Activated naive CD4-positive, alpha-beta T cell treated with anti-CD3 and anti-CD28 coated beads for 36 hours (primary cell): Measurements from ENCODE around the gene MXRA8. TPM values are rescaled to one million over a fixed set of nuclear protein-coding genes. Genes with fewer than 3 reads are reported as not detected.
A peak's percentile ranks its signal among the peaks of the same experiment; 100 is the strongest.
"Not testable (repeated sequence)": the region's sequence is repeated elsewhere in the genome, so short reads cannot be mapped to it uniquely, and the experiment has no call there.

Experiments
- CTCF ChIA-PET: fragments of 350-600 bp; sonication (Branson Sonifier 250); formaldehyde crosslinking; loops from one replicate; lab custom pipeline; 2021; ENCODE audit warnings: antibody characterized with exemption; lab: Charles Lee
- DNase-seq: peaks from one replicate; pipeline ENCODE4 v3.0.0-alpha.2; 2020
- H3K27ac Mint-ChIP-seq: one replicate; pipeline ENCODE4 v1.8.0; 2021; ENCODE audit warnings: mild to moderate bottlenecking, mixed read lengths
- H3K27me3 Mint-ChIP-seq: one replicate; pipeline ENCODE4 v1.8.0; 2021; ENCODE audit warnings: low read depth, mixed read lengths
- H3K36me3 Mint-ChIP-seq: one replicate; pipeline ENCODE4 v1.8.0; 2021; ENCODE audit warnings: low read depth, mixed read lengths
- H3K4me1 Mint-ChIP-seq: one replicate; pipeline ENCODE4 v1.8.0; 2021; ENCODE audit warnings: low read depth, mixed read lengths
- H3K4me3 Mint-ChIP-seq: one replicate; pipeline ENCODE4 v1.8.0; 2021; ENCODE audit warnings: mild to moderate bottlenecking, moderate library complexity, mixed read lengths
- H3K9me3 Mint-ChIP-seq: one replicate; pipeline ENCODE4 v1.8.0; 2021; ENCODE audit warnings: mixed read lengths
- intact Hi-C: fragments of 100-400 bp; cut with micrococcal nuclease; formaldehyde crosslinking; loops from one replicate; pipeline ENCODE4 v1.15.1; 2023
- total RNA-seq, 2 experiments: library from RNA; stranded (reverse); gene quantifications; one replicate each; pipeline ENCODE4 v1.2.3, GENCODE V29; 2021

Gene MXRA8
- under 1 TPM; 0.54 to 0.57 TPM for total RNA-seq

DNA sequence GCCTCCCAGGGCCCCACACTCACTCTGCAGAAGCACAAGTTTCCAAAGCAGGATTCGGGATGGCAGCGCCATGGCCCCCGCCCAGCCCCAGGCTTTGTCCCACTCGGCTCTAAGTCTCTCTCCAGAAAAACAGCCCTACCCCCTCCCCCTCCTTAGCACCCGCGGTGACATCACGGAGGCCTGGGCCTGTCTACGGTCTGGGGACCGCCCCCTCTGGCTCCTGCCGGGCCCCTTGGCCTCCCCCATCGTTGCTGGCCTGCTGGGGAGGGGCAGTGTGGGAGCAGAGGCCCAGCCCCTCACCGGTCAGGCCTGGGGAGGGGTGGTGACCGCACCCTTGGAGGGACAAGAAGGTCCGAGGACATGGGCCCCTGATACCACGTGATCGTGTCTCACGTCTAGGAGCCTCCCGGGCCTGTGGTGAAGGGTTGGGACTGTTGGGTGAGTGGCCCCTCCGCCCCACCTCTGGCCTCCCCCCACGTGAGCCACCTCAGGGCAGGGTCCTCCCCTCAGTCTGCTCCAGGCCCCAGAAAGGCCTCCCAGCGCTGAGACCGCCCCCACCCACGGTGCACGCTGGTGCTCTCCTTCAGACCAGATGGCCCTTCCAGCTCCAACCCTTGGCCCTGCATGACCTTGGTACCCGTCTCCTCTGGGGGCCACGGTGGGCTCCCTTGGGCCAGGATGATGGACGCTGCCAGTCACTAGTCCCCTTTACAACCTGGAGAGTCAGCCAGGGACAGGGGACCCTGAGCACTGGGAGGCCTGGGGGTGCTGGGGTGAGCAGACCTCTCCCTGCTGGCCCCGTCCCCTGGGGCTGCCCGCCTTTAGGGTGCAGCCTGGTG lies at the start of gene MXRA8:
MXRA8 (minus strand) TSS at position 123 of the 839 bp plus-strand sequence; CDS start at position 72, 51 bp downstream.
- no peak within 1 kb of the TSS for H3K4me3 Mint-ChIP-seq
- DNase-seq = no peak
- intact Hi-C loops = no loop called here
- peaks cover 9% of the 10 kb centered on the region for H3K27me3 Mint-ChIP-seq
- H3K27ac Mint-ChIP-seq = no peak within 1 kb of the TSS
- no peaks in the 10 kb centered on the region for H3K9me3 Mint-ChIP-seq
- CTCF ChIA-PET = no interaction called here
- peaks cover 17% of the 10 kb centered on the region for H3K4me1 Mint-ChIP-seq
- no peaks in the 10 kb centered on the region for H3K36me3 Mint-ChIP-seq

- peak; percentile 20 for DNase-seq
- Mint-ChIP-seq H3K27me3 (no peaks in the 10 kb centered on the region), H3K4me1 (peaks cover 54% of the 10 kb centered on the region), H3K4me3 (peak overlapping the region; percentile 91), H3K27ac (peak overlapping the region; percentile 65), H3K9me3 (no peaks in the 10 kb centered on the region), H3K36me3 (peaks cover 32% of the 10 kb centered on the region)
- intact Hi-C loops = loop anchor here (1.0 kb wide), 3 partner anchors 8 to 98 kb away; partner anchors contain the start of genes AURKAIP1 and CCNL2
- CTCF ChIA-PET = interaction anchor here (0.8 to 0.9 kb wide), 2 partner anchors 11 to 34 kb away, joined by 3 read pairs; no protein-coding TSS in a partner anchor
Measured at GRCh38 chr1:1407636-1408318, 49.4 kb upstream of the MXRA8 start.

GRCh38 chr1:1406821-1407635 lies 48.7 kb upstream of the MXRA8 start, which contains the start of gene MRPL20:
Gene MRPL20 (minus strand): TSS chr1:1407293. CDS start chr1:1407217, 76 bp downstream.
- peak within 1 kb of the TSS; percentile 91 for H3K4me3 Mint-ChIP-seq
- DNase-seq = peak; percentile 97
- CTCF ChIA-PET = interaction anchor here (0.8 kb wide), 1 partner anchor 35 kb away, joined by 3 read pairs; no protein-coding TSS in a partner anchor
- no peaks in the 10 kb centered on the region for H3K9me3 Mint-ChIP-seq
- no peaks in the 10 kb centered on the region for H3K27me3 Mint-ChIP-seq
- H3K36me3 Mint-ChIP-seq = peaks cover 34% of the 10 kb centered on the region
- intact Hi-C loops = loop anchor here (1.0 kb wide), 3 partner anchors 8 to 98 kb away; partner anchors contain the start of genes AURKAIP1 and CCNL2
- H3K27ac Mint-ChIP-seq = peak within 1 kb of the TSS; percentile 90
- peaks cover 60% of the 10 kb centered on the region for H3K4me1 Mint-ChIP-seq

DNA sequence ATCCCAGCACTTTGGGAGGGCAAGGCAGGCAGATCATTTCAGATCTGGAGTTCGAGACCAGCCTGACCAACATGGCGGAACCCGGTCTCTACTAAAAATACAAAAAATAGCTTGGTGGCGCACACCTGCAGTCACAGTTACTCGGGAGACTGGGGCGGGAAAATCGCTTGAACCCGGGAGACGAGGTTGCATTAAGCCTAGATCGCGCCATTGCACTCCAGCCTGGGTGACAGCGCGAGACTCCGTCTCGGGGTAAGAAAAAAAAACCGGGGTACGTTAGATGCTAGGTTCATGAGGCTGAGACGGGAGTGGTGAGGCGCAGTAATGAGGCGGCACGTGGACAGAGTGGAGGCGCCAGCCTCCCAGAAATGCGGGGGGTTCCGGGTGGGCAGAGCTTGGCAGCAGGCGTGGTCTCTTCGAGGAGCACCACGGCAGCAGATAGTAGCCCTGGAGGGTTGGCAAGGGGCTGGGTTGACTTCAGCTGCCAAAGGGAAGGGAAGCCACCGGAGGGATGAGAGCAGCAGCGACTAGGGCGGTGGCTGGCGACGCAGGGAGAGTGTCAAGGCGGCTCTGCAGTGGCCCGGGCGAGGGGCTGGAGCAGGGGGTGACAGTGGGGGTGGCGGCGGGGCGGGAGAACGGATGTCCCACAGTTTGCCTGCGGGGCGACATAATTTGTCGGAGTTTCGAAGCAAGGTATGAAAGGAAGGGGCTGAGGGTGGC lies 47.9 kb upstream of the MXRA8 start:
- peaks cover 66% of the 10 kb centered on the region for H3K4me1 Mint-ChIP-seq
- DNase-seq = no peak
- H3K36me3 Mint-ChIP-seq = peaks cover 42% of the 10 kb centered on the region
- no peaks in the 10 kb centered on the region for H3K27me3 Mint-ChIP-seq
- H3K9me3 Mint-ChIP-seq = no peaks in the 10 kb centered on the region
- peak overlapping the region; percentile 85 for H3K27ac Mint-ChIP-seq
- intact Hi-C loops = no loop called here
- peak overlapping the region; percentile 91 for H3K4me3 Mint-ChIP-seq
- CTCF ChIA-PET = interaction anchor here (0.6 kb wide), 1 partner anchor 370 kb away, joined by 3 read pairs; no protein-coding TSS in a partner anchor

DNA sequence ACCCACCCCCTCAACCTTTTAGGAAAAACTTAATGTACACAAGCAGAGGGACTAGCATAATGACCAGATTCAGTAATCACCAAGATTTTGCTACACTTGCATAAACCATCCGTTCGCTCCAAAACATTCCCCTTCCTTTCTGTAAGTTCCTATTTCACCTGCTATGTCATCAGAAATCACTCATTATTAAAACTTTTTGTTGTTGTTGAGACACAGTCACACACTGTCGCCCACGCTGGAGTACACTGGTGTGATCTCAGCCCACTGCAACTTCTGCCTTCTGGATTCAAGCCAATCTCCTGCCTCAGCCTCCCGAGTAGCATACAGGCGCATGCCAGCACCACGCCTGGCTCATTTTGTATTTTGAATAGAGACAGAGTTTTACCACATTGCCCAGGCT lies 45.3 kb upstream of the MXRA8 start:
- H3K36me3 Mint-ChIP-seq = peaks cover 55% of the 10 kb centered on the region
- intact Hi-C loops = no loop called here
- CTCF ChIA-PET = interaction anchor here (0.6 to 2.1 kb wide), 2 partner anchors 37 to 256 kb away, joined by 6 to 12 read pairs; no protein-coding TSS in a partner anchor

GRCh38 chr1:1402901-1403392 lies 44.6 kb upstream of the MXRA8 start:
- H3K4me3 Mint-ChIP-seq, H3K9me3 Mint-ChIP-seq, H3K27me3 Mint-ChIP-seq, intact Hi-C loops, DNase-seq: not testable (repeated sequence)
- Mint-ChIP-seq H3K36me3 (peaks cover 59% of the 10 kb centered on the region), H3K27ac (peak overlapping the region; percentile 52), H3K4me1 (peaks cover 63% of the 10 kb centered on the region)
- CTCF ChIA-PET = interaction anchor here (0.5 to 2.1 kb wide), 5 partner anchors 13 to 255 kb away, joined by 3 to 12 read pairs (median 4); no protein-coding TSS in a partner anchor

More for the DNA sequence above, 45.3 kb upstream of the MXRA8 start:
- no peak overlapping the region for H3K4me3 Mint-ChIP-seq
- H3K9me3 Mint-ChIP-seq = no peaks in the 10 kb centered on the region
- H3K27ac Mint-ChIP-seq = peak overlapping the region; percentile 52
- no peak for DNase-seq
- peaks cover 62% of the 10 kb centered on the region for H3K4me1 Mint-ChIP-seq
- no peaks in the 10 kb centered on the region for H3K27me3 Mint-ChIP-seq

DNA sequence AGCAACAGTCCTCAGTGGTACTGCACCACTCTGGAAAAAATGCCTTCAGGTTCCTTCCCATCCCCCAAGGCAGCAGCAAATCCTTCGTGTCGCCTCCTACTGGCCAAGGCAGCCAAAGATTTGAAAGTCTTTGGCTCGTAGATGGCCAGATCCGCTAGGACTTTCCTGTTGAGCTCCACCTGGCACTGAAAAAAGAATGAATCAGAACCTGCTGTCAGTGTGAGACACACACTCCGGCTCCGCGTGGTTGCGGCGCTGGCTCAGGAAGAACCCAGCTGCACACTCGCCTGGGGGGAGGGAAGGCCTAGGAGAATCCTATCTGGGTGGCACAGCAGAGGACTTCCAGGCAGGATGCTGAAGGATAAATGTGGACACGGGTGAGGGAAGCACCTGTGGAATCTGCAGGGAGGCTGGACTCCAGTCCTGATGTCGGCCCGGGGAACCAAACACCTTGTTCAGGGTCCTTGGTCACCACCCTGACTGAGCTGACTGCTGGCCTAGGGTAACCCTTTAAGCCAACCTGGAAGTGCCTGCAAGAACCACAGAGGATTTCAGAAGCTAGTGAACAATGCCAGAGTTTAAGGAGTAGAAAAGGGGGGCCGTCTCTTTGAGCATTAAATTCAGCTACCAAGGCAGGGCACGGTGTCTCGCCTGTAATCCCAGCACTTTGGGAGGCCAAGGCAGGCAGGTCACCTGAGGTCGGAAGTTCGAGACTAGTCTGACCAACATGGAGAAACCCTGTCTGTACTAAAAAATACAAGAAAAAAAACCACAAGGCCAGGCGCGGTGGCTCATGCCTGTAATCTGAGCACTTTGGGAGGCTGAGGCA lies 43.9 kb upstream of the MXRA8 start:
- CTCF ChIA-PET = interaction anchor here (0.5 to 2.1 kb wide), 5 partner anchors 13 to 39 kb away, joined by 3 to 12 read pairs (median 4); no protein-coding TSS in a partner anchor
- DNase-seq = peak; percentile 55
- H3K27me3 Mint-ChIP-seq = no peaks in the 10 kb centered on the region
- intact Hi-C loops = no loop called here
- H3K4me3 Mint-ChIP-seq = peak overlapping the region; percentile 27
- no peaks in the 10 kb centered on the region for H3K9me3 Mint-ChIP-seq
- peak overlapping the region; percentile 71 for H3K27ac Mint-ChIP-seq
- H3K4me1 Mint-ChIP-seq = peaks cover 68% of the 10 kb centered on the region
- H3K36me3 Mint-ChIP-seq = peaks cover 64% of the 10 kb centered on the region

- no peaks in the 10 kb centered on the region for H3K9me3 Mint-ChIP-seq
Measured at GRCh38 chr1:1401457-1402010, 43.2 kb upstream of the MXRA8 start.

DNA sequence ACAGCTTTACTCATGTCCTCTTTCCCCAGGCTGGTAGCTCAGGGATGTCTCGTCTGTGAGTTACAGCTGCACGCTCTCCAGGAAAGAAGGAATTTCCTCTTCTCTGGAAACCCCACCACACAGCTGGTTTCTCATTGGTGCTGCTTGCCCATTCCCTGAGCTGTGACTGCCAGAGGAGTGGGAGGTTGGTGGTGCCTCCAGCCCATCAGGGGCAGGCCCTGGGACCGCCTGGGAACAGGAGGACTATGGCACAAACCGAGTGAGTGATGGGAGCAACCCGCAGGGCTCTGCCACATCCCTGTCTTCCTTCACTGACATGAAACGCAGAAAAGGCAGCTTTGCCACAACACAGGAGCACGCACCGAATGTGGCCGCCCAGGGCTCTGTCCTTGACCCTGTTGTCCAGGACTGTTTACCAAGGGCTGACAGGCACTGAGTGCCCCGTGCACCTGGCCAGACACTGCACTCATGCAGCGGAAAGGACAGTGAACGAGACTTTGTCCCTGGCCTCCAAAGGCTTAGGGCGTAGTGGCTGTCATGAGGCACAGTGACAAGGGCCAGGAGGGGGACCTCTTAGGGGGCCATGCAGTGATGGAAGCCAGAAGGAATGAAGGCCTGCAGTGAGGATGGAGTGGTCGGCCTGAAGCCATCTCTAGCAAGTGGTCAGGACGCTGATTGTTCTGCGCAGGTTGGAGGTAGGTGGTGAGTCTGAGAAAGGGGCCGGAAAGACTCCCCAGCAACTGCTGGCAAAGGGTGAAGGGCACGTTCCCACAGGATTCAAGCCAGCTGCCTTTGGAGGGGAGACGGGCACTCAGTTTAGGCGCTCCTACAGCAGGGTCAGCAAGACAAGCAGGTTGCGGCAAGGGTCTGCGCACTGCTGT lies 42.5 kb upstream of the MXRA8 start:
- Mint-ChIP-seq H3K4me1 (peaks cover 62% of the 10 kb centered on the region), H3K9me3 (no peaks in the 10 kb centered on the region), H3K27ac (peak overlapping the region; percentile 85), H3K27me3 (no peaks in the 10 kb centered on the region), H3K4me3 (peak overlapping the region; percentile 91), H3K36me3 (peaks cover 54% of the 10 kb centered on the region)
- no peak for DNase-seq
- intact Hi-C loops = no loop called here
- CTCF ChIA-PET = interaction anchor here (0.6 to 2.6 kb wide), 3 partner anchors 29 to 170 kb away, joined by 3 to 14 read pairs (median 3); no protein-coding TSS in a partner anchor

More at GRCh38 chr1:1401457-1402010, 43.2 kb upstream of the MXRA8 start:
- Mint-ChIP-seq H3K27ac (peak overlapping the region; percentile 71), H3K27me3 (no peaks in the 10 kb centered on the region), H3K4me3 (peak overlapping the region; percentile 91), H3K36me3 (peaks cover 61% of the 10 kb centered on the region), H3K4me1 (peaks cover 69% of the 10 kb centered on the region)
- intact Hi-C loops = no loop called here
- CTCF ChIA-PET = interaction anchor here (1.1 to 2.1 kb wide), 3 partner anchors 20 to 39 kb away, joined by 3 to 12 read pairs (median 4); no protein-coding TSS in a partner anchor
- no peak for DNase-seq
